ENCODE measurements around the gene PSMA1. TPM values are rescaled to one million over a fixed set of nuclear protein-coding genes. Genes with fewer than 3 reads are reported as not detected.
A peak's percentile ranks its signal among the peaks of the same experiment; 100 is the strongest.
"Not testable (repeated sequence)": the region's sequence is repeated elsewhere in the genome, so short reads cannot be mapped to it uniquely, and the experiment has no call there.

The PSMA1 gene
- total RNA-seq, 1 donor from 2014 or later = 123 TPM

GRCh38 chr11:14538926-14539554 lies 18.9 kb upstream of the PSMA1 start:
- TF ChIP-seq CTCF (IDR thresholded peaks at IDR 0.05; ENCODE audit: insufficient read depth, low read length, severe bottlenecking) = no peak
- no peak for FAIRE-seq

GRCh38 chr11:14538271-14538925 lies 18.2 kb upstream of the PSMA1 start:
- Histone ChIP-seq H3K4me3 (ENCODE audit: low read depth, low read length) (no peak overlapping the region), H3K36me3 (ENCODE audit: control insufficient read depth, insufficient read depth, low read length) (no peaks in the 10 kb centered on the region), H3K27me3 (ENCODE audit: control insufficient read depth, insufficient read depth, low read length) (no peaks in the 10 kb centered on the region)
- TF ChIP-seq CTCF (IDR thresholded peaks at IDR 0.05; ENCODE audit: insufficient read depth, low read length, severe bottlenecking) = no peak
- FAIRE-seq (no peak), DNase-seq (ENCODE audit: low read depth) (no peak)

More at GRCh38 chr11:14538926-14539554, 18.9 kb upstream of the PSMA1 start:
- no peaks in the 10 kb centered on the region for H3K36me3 ChIP-seq (ENCODE audit: control insufficient read depth, insufficient read depth, low read length)
- no peak overlapping the region for H3K4me3 ChIP-seq (ENCODE audit: low read depth, low read length)
- no peaks in the 10 kb centered on the region for H3K27me3 ChIP-seq (ENCODE audit: control insufficient read depth, insufficient read depth, low read length)
- DNase-seq (ENCODE audit: low read depth) = no peak

- Histone ChIP-seq H3K36me3 (ENCODE audit: control insufficient read depth, insufficient read depth, low read length) (no peaks in the 10 kb centered on the region), H3K27me3 (ENCODE audit: control insufficient read depth, insufficient read depth, low read length) (no peaks in the 10 kb centered on the region), H3K4me3 (ENCODE audit: low read depth, low read length) (no peak overlapping the region)
- FAIRE-seq (no peak), DNase-seq (ENCODE audit: low read depth) (peak; percentile 12)
- peak; percentile 50 for TF ChIP-seq CTCF (IDR thresholded peaks at IDR 0.05; ENCODE audit: insufficient read depth, low read length, severe bottlenecking)
Observed at GRCh38 chr11:14537134-14537599, 17.0 kb upstream of the PSMA1 start.

GRCh38 chr11:14535166-14535565 lies 15.0 kb upstream of the PSMA1 start:
- H3K27me3 ChIP-seq (ENCODE audit: control insufficient read depth, insufficient read depth, low read length); FAIRE-seq; H3K36me3 ChIP-seq (ENCODE audit: control insufficient read depth, insufficient read depth, low read length); DNase-seq (ENCODE audit: low read depth); H3K4me3 ChIP-seq (ENCODE audit: low read depth, low read length): not testable (repeated sequence)

DNA sequence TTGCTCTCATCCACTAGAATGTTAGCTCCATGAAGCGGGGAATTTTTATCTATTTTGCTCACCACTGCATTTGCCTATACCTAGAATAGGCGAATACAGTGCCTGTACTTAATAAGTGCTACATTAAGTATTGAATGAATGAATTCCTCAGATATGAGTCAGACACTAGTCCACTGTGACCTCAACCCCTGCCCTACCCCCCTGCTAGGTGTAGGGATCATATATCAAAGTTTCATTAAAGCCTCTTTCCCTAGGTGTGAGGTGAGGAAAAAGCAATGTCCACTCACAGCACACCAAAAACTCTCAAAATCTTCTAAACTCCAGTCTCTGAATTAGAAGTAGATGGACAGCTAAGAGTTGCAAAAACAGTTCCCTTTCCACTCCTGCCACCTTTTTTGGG lies 9.8 kb upstream of the PSMA1 start:
- H3K36me3 ChIP-seq (ENCODE audit: control insufficient read depth, insufficient read depth, low read length) = no peaks in the 10 kb centered on the region
- DNase-seq (ENCODE audit: low read depth) = peak; percentile 45
- FAIRE-seq = no peak
- no peak overlapping the region for H3K4me3 ChIP-seq (ENCODE audit: low read depth, low read length)
- H3K27me3 ChIP-seq (ENCODE audit: control insufficient read depth, insufficient read depth, low read length) = no peaks in the 10 kb centered on the region
- no peak for TF ChIP-seq CTCF (IDR thresholded peaks at IDR 0.05; ENCODE audit: insufficient read depth, low read length, severe bottlenecking)

GRCh38 chr11:14529321-14529720 lies 9.1 kb upstream of the PSMA1 start:
- H3K36me3 ChIP-seq (ENCODE audit: control insufficient read depth, insufficient read depth, low read length) = no peaks in the 10 kb centered on the region
- no peaks in the 10 kb centered on the region for H3K27me3 ChIP-seq (ENCODE audit: control insufficient read depth, insufficient read depth, low read length)
- FAIRE-seq = no peak
- DNase-seq (ENCODE audit: low read depth) = no peak
- no peak overlapping the region for H3K4me3 ChIP-seq (ENCODE audit: low read depth, low read length)
- TF ChIP-seq CTCF (IDR thresholded peaks at IDR 0.05; ENCODE audit: insufficient read depth, low read length, severe bottlenecking) = no peak
